BLaER1 treated with 17β-estradiol and CSF1 and Interleukin-3, amounts not matched to agents 10 nM and 100 nM (cell line): Measurements from ENCODE around the gene POU4F3.
"Not testable (repeated sequence)": the region's sequence is repeated elsewhere in the genome, so short reads cannot be mapped to it uniquely, and the experiment has no call there.

Experiments
- H3K27ac ChIP-seq, 11 experiments: shearing (Covaris generic); formaldehyde crosslinking; 2 replicates each; pipeline ENCODE4 v1.8.1; 2022
- H3K27me3 ChIP-seq, 11 experiments: shearing (Covaris generic); formaldehyde crosslinking; 2 replicates each; pipeline ENCODE4 v1.8.1; 2022
- H3K36me3 ChIP-seq, 11 experiments: shearing (Covaris generic); formaldehyde crosslinking; 2 replicates each; pipeline ENCODE4 v1.8.1; 2022
- H3K4me1 ChIP-seq, 10 experiments: shearing (Covaris generic); formaldehyde crosslinking; 2 replicates each; pipeline ENCODE4 v1.8.1; 2022
- H3K4me2 ChIP-seq, 11 experiments: shearing (Covaris generic); formaldehyde crosslinking; 2 replicates each; pipeline ENCODE4 v1.8.1; 2022
- H3K4me3 ChIP-seq, 10 experiments: shearing (Covaris generic); formaldehyde crosslinking; 2 replicates each; pipeline ENCODE4 v1.8.1; 2022
- H3K9ac ChIP-seq, 11 experiments: shearing (Covaris generic); formaldehyde crosslinking; 2 replicates each; pipeline ENCODE4 v1.8.1; 2022
- H3K9me3 ChIP-seq, 11 experiments: shearing (Covaris generic); formaldehyde crosslinking; replicated peaks in 1 of 11; 2 replicates each; pipeline ENCODE4 v1.8.1; 2022
- H4K20me1 ChIP-seq, 11 experiments: shearing (Covaris generic); formaldehyde crosslinking; 2 replicates each; pipeline ENCODE4 v1.8.1; 2022
- Cebpa-rat ChIP-seq, 11 experiments: shearing (Covaris generic); IDR thresholded peaks; 2 replicates each; pipeline ENCODE4 v1.8.1; 2022

Gene POU4F3, protein sequence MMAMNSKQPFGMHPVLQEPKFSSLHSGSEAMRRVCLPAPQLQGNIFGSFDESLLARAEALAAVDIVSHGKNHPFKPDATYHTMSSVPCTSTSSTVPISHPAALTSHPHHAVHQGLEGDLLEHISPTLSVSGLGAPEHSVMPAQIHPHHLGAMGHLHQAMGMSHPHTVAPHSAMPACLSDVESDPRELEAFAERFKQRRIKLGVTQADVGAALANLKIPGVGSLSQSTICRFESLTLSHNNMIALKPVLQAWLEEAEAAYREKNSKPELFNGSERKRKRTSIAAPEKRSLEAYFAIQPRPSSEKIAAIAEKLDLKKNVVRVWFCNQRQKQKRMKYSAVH

DNA sequence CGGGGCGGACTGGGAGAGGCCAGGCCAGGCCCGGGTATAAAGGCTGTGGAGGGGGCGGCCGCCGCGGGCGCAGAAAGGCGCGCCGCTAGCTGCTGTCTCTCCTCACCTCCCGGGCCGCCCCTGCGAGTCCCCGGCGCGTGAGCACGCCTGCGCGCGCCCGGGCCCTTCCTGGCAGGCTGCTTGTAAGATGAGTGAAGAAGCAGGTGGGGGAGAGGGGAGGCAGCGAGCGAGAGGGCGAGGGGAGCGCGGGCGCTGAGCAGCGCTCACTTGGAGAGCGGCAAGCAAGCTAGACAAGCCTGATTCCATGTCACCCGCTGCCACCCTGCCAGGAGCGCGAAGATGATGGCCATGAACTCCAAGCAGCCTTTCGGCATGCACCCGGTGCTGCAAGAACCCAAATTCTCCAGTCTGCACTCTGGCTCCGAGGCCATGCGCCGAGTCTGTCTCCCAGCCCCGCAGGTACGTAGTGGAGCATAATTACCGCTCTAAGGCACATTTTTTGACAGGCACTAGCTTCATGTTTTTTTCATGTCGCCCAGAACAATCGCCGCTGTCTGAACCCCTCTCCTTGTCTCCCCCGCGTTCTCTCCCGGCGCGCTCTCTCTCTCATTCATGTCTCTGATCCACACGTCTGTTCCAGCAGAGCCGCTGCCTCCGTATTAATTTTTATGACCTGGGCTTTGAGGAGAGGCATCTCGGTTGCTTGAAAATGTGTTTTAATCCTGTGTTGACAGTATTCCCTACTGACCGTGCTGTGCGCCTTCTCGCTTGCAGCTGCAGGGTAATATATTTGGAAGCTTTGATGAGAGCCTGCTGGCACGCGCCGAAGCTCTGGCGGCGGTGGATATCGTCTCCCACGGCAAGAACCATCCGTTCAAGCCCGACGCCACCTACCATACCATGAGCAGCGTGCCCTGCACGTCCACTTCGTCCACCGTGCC lies at the start of gene POU4F3:
Gene POU4F3 (plus strand): TSS at position 66 of the 941 bp plus-strand sequence. CDS start 274 bp downstream, at position 340.
- Histone ChIP-seq H3K4me2 (no peak within 1 kb of the TSS), H3K9ac (no peak within 1 kb of the TSS), H3K27ac (no peak within 1 kb of the TSS), H3K4me3 (no peak within 1 kb of the TSS), H3K36me3 (no peaks in the 10 kb centered on the region), H3K9me3 (peaks cover 11 to 45% (median 27%) of the 10 kb centered on the region in 11 experiments; a peak in 19 of 22 replicates), H3K27me3 (peaks cover 56 to 82% (median 77%) of the 10 kb centered on the region in 11 experiments), H4K20me1 (peaks cover 0 to 13% (median 0%) of the 10 kb centered on the region in 11 experiments; a peak in 5 of 22 replicates), H3K4me1 (no peaks in the 10 kb centered on the region)
- TF ChIP-seq Cebpa-rat (IDR thresholded peaks at IDR 0.05), result no peak

DNA sequence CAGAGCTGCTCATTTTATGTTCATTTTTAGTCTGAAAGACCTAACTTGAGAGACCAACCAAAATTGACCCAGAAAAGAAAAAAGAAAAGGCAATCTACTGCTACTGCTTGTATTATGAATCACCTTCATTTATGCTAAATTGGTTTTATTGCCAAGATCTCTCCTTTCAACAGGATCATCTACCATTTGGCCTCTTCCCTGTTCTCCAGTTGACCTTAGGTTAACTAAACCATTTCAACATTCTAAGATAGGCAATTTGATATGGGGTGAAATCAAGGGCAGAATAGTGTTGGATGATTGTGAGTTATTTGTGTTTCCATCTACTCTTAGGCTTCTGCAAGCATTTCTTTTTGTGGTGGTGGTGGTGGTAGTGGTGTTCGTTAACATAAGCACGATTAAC lies 48.3 kb upstream of the POU4F3 start:
- H3K4me1 ChIP-seq, result peaks cover 0 to 6% (median 0%) of the 10 kb centered on the region in 10 experiments; a peak in 1 of 20 replicates
- no peak overlapping the region for H3K27ac ChIP-seq
- H3K4me2 ChIP-seq, result no peak overlapping the region
- peaks cover 12 to 31% (median 22%) of the 10 kb centered on the region in 11 experiments; a peak in 20 of 22 replicates for H3K36me3 ChIP-seq
- no peaks in the 10 kb centered on the region for H4K20me1 ChIP-seq
- no peaks in the 10 kb centered on the region for H3K27me3 ChIP-seq
- no peak for TF ChIP-seq Cebpa-rat (IDR thresholded peaks at IDR 0.05)
- H3K4me3 ChIP-seq, result no peak overlapping the region
- no peaks in the 10 kb centered on the region for H3K9me3 ChIP-seq
- no peak overlapping the region for H3K9ac ChIP-seq

DNA sequence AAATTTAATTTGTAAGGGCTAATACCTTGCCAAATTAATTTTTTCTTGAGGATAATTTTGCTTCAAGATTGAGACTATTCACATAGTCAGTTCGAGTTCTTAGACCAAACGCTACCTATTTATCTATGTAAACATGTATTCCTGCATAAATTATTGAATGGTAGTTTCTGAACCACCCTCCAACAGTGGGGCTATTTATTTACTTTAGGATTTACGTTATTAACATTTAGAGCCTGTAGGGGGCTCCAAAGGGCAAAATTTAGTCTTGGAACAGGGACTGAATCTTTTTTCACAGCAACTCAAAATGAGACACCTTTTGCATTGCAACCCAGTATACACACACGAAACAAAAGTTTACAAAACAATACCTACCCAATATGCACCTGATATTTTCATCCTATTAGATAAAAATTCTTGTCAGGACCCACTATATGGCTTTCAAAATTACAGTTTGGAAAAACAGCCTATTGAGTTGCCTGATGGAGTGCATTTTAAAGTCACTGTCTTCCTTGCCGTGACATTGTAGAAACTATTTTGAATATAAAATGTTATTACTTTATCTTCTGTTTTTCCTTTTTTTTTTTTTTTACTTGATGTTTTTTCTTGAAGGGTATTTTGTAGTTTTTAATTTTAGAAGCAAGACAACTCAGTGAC lies 47.1 kb upstream of the POU4F3 start:
- H3K4me1 ChIP-seq, result peaks cover 0 to 6% (median 0%) of the 10 kb centered on the region in 10 experiments; a peak in 1 of 20 replicates
- no peak overlapping the region for H3K27ac ChIP-seq
- no peak overlapping the region for H3K4me2 ChIP-seq
- no peaks in the 10 kb centered on the region for H4K20me1 ChIP-seq
- no peaks in the 10 kb centered on the region for H3K9me3 ChIP-seq
- no peak for TF ChIP-seq Cebpa-rat (IDR thresholded peaks at IDR 0.05)
- H3K27me3 ChIP-seq, result no peaks in the 10 kb centered on the region
- H3K9ac ChIP-seq, result no peak overlapping the region
- H3K36me3 ChIP-seq, result peaks cover 3 to 19% (median 9%) of the 10 kb centered on the region in 11 experiments; a peak in 19 of 22 replicates
- H3K4me3 ChIP-seq, result no peak overlapping the region

DNA sequence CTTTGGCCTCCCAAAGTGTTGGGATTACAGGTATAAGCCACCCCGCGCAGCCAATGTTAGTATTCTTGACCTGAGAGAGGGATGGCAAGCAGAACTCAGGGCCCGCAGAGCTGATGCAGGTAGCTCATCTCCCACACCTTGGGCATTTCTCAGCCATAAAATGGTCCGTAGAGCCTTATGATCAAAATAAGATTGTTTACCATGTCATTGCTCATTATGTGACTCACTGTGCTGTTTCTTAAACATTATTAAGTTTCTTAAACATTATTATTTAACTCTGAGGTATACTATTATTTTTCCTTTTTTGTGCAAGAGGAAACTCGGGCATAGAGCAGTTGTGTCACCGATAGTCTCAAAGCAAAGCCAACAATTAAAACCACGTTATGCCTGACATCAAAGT lies 42.4 kb upstream of the POU4F3 start:
- Histone ChIP-seq H3K4me3 (no peak overlapping the region), H3K9ac (no peak overlapping the region), H3K27me3 (no peaks in the 10 kb centered on the region), H3K36me3 (no peaks in the 10 kb centered on the region; a peak in 1 of 22 replicates), H4K20me1 (no peaks in the 10 kb centered on the region), H3K27ac (no peak overlapping the region), H3K4me2 (no peak overlapping the region), H3K9me3 (no peaks in the 10 kb centered on the region), H3K4me1 (peaks cover 0 to 3% (median under 1%) of the 10 kb centered on the region in 10 experiments; a peak in 6 of 20 replicates)
- TF ChIP-seq Cebpa-rat (IDR thresholded peaks at IDR 0.05), result no peak

DNA sequence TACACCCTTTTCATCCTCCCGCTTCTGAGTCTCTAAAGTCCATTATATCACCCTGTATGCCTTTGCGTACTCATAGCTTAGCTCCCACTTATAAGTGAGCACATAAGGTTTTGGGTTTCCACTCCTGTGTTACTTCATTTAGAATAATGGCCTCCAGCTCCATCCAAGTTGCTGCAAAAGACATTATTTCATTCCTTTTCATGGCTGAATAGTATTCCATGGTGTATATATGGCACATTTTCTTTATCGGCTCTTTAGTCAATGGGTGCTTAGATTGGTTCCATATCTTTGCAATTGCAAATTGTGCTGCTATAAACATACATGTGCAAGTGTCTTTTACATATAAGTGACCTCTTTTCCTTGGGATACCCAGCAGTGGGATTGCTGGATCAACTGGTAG lies 39.7 kb upstream of the POU4F3 start:
- H3K9me3 ChIP-seq, H3K9ac ChIP-seq, H3K27me3 ChIP-seq, H3K4me3 ChIP-seq, H3K4me2 ChIP-seq, H3K36me3 ChIP-seq, H3K27ac ChIP-seq, H4K20me1 ChIP-seq: not testable (repeated sequence)
- peaks cover 0 to 25% (median 13%) of the 10 kb centered on the region in 10 experiments; a peak in 9 of 20 replicates for H3K4me1 ChIP-seq

DNA sequence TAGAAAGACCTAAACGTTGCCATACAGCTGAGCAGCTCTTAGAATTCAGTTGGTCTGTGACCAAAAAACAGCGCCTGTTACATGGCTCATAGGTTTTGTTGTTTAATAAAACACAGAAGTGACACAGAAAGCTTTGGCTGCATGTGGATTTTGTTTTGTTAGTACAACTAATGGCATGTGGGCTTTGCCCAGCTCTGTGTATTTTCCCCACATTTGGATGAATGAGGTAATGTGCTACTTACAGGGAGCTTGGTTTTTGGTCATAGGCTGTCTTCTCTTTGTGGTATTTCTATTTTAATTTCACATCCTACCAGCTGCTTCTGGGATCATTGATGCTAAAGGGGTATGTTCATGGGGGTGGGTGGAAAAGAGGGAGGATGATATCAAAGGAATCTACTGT lies 37.0 kb upstream of the POU4F3 start:
- no peak overlapping the region for H3K27ac ChIP-seq
- H3K4me1 ChIP-seq, result peaks cover 0 to 30% (median 16%) of the 10 kb centered on the region in 10 experiments; a peak in 9 of 20 replicates
- H3K9ac ChIP-seq, result no peak overlapping the region
- TF ChIP-seq Cebpa-rat (IDR thresholded peaks at IDR 0.05), result no peak
- no peaks in the 10 kb centered on the region for H3K9me3 ChIP-seq
- H3K36me3 ChIP-seq, result no peaks in the 10 kb centered on the region
- peaks cover 0 to under 1% (median 0%) of the 10 kb centered on the region in 11 experiments; a peak in 1 of 22 replicates for H3K27me3 ChIP-seq
- no peaks in the 10 kb centered on the region for H4K20me1 ChIP-seq
- peak overlapping the region in 8 of 11 experiments; percentile 2 to 45 (median 24); a peak in 9 of 22 replicates for H3K4me2 ChIP-seq
- H3K4me3 ChIP-seq, result no peak overlapping the region

DNA sequence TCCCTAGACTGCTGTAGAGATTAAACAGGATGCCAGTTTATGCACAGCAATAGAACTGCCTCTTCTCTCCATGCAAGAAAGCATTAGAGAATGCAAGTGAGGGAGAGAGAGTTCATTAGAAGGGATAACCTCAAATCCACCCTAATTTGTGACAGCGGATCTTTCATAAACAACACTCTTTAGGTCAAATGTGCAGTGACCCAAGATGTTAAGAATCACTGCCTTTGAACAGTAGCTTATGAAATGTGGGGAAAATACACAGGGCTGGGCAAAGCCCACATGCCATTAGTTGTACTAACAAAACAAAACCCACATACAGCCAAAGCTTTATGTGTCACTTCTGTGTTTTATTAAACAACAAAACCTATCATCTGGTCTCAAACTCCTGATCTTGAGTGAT lies 36.2 kb upstream of the POU4F3 start:
- Histone ChIP-seq H3K27me3 (peaks cover 0 to 8% (median 0%) of the 10 kb centered on the region in 11 experiments; a peak in 4 of 22 replicates), H3K4me1 (peaks cover 0 to 30% (median 16%) of the 10 kb centered on the region in 10 experiments; a peak in 9 of 20 replicates), H4K20me1 (no peaks in the 10 kb centered on the region), H3K9me3 (no peaks in the 10 kb centered on the region), H3K4me2 (peak overlapping the region in 4 of 11 experiments; percentile 11 to 40 (median 34); a peak in 3 of 22 replicates), H3K36me3 (no peaks in the 10 kb centered on the region), H3K4me3 (no peak overlapping the region), H3K9ac (no peak overlapping the region), H3K27ac (no peak overlapping the region)
- TF ChIP-seq Cebpa-rat (IDR thresholded peaks at IDR 0.05), result no peak

DNA sequence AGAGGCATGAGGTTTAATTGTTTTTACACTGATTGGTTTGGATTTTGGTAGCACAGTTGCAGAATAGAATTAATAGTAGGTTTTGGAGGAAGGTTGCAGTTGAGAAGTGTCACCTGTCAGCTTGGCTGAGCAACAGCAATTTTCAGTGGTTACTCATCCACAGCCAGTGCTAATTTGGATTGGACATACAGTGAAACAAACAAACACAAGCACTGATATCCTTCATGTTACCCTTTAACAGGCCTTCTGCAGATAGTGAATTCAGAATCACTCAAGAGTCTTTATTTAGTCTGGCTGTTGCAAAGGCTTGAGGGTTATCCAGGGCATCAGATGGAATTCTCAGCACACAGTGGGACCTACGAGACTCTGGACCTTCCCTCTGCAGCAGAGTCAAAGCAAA lies 31.8 kb upstream of the POU4F3 start:
- H3K4me3 ChIP-seq, result no peak overlapping the region
- TF ChIP-seq Cebpa-rat (IDR thresholded peaks at IDR 0.05), result no peak
- no peak overlapping the region for H3K27ac ChIP-seq

More for the DNA sequence above, 31.8 kb upstream of the POU4F3 start:
- Histone ChIP-seq H3K4me2 (no peak overlapping the region), H3K36me3 (no peaks in the 10 kb centered on the region), H3K27me3 (peaks cover 0 to 44% (median 0%) of the 10 kb centered on the region in 11 experiments; a peak in 5 of 22 replicates), H4K20me1 (0 out of 22 replicates have a peak, but pooled peaks cover 0 to 3% (median 0%) of the 10 kb centered on the region in 11 experiments), H3K9ac (no peak overlapping the region), H3K9me3 (no peaks in the 10 kb centered on the region), H3K4me1 (peaks cover 0 to 21% (median 9%) of the 10 kb centered on the region in 10 experiments; a peak in 9 of 20 replicates)
